HG03520 (cell line): ENCODE data around the gene MKI67.
A peak's percentile ranks its signal among the peaks of the same experiment; 100 is the strongest.

Source experiments
- ATAC-seq: cut with Tn5 transposase; IDR thresholded peaks from one replicate; pipeline ENCODE4 v1.9.1; 2021; ENCODE audit warnings: mild to moderate bottlenecking, moderate library complexity; ENCODE audit not compliant: unreplicated experiment

MKI67 gene

GRCh38 chr10:128068398-128069285 is 57.6 kb downstream of the MKI67 start:
- ATAC-seq, result no peak

- ATAC-seq, result no peak
Measured at GRCh38 chr10:128067691-128068397, 58.4 kb downstream of the MKI67 start.

- ATAC-seq, result no peak
Measured at GRCh38 chr10:128066870-128067382, 59.3 kb downstream of the MKI67 start.

DNA sequence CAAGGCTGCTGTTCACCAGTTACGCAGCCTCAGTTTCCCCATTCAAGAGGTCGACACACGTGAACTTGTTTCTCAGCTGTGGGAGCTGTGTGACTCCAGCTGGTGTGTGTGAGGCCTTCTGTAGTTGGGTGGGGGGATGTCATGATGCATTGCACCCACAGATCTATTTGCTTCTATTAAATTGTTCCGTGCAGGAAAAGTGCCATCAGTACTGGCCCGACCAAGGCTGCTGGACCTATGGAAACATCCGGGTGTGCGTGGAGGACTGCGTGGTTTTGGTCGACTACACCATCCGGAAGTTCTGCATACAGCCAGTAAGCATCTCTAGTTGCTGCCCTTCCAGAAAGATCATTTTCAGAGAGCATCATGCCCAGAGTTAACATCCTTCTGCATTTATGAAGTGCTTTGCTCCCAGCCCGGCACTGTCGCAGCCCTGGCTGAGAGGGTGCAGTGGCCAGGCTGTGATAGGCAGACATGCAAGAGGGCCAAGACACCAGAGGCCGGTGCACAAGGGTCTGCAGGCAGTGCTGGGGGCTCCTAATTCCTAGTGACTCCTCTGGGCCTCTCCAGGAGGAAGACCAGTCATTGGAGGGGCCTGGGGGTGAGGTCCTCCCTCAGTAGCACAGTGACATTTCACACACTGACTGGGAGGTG is 60.2 kb downstream of the MKI67 start:
- ATAC-seq, result no peak

DNA sequence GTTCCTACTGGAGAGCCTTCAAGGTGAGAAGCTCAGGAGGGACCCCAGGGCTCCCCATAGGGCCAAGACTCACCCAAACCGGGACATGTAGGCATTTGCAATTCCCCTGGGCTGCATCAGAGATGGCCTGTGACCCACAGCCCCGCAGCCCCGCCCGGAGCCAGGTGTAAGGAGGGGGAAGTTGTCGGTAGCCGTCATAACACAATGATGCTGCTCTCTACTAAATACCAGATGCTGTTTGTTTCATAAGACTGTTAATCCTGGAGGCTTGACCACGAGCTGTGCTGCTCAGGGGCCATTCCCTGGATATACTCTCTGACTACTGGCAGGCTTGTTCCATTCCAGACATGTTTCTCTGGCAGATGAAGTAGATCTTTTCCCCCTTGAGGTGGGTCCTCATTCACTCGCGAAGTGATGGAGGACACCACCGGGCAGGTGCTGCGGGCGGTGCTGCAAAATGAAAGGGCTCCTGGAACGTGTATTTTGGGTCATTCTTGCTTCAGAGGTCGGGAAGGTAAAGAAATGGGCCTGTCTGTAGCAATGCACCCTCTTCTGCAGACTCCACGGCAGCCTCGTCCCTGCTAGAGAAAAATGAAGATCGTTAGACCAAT is 61.1 kb downstream of the MKI67 start:
- peak; percentile 26 for ATAC-seq

DNA sequence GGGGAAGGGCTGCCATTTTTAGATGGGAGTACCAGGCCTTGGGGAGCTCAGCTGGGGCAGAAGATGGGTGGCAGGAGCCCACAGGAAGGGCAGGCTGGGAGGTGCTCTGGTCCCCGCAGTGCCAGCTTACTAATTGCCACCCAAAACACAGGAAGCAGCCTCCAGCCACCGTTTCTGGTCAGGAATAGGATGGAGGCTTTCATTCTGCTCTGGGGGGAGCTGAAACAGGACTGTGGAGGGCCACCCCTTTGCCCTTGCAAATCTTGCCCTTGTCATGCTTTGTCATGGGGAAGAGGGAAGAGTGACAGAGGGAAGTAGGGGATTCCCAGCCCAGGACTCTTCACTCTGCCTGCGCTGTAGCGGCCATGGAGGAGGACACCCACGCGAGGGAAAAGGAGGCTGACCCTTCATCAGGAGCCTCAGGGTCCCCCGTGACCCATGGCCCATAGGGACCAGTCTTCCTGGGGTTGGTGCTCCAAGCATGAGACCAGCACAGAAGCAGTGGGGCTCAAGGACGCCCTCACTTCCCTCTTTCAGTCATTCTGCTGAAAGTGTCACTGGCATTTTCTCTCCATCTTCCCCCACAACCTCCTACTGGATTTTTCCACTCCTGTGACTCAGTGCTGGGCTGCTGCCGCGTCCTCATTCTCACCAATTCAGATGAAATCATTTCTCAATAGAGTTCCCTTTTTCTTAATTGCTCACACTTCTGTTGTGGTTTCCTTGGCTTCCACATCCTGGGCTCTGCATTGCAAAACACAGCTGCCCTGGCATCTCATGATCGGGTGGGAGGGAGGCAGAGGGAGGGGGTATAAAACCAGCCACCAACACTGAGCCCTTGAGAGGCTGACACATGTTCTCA is 61.9 kb downstream of the MKI67 start:
- ATAC-seq, result peak; percentile 38

- peak; percentile 26 for ATAC-seq
Measured at GRCh38 chr10:128063736-128064107, 62.5 kb downstream of the MKI67 start.

- peak; percentile 41 for ATAC-seq
Measured at GRCh38 chr10:128062881-128063563, 63.2 kb downstream of the MKI67 start.

GRCh38 chr10:128062331-128062880 is 63.8 kb downstream of the MKI67 start:
- no peak for ATAC-seq

DNA sequence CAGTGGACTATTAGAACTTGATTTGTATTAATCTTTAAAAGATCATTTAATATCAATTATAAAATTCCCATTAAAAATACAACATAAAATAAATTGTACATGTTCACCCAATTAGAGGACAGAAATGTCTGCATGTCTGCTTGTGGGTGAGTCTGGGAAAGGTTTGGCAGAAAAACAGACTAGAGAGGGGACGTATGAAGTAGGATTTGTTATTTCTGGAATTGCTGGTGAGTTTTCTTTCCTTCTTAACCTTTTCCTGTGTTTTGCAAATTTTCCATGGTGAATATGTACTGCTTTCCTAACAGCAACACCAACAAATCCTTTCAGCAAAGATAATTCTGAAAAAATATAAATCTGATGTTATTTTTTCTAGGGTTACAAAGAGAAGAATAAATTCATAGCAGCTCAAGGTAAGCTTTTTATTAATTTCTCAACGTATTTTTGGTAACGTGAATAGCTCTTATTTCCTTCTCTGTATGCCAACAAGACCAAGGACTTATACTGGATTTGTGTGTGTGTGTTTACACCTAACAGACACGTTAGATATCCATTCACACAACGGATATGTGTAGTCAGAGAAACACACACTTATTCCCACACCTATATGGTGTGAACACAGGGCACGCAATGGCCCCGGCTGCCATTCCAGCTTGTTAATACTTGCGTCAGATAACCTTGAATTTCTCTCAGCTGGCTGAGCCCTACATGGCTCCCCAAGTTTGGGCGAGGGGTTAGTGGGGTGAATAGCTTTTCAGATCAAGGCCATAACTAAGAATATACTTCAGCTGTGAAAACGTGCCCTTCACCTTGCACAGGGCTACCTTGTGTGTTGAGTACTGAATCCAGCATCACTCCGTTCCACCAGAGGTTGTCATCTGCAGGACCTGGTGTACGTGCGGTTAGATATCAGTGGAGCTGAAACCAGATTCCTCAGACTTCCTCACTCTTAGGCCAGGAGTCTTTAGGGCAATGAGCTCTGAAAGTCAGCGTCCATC is 64.6 kb downstream of the MKI67 start:
- ATAC-seq, result no peak

GRCh38 chr10:128060341-128061250 is 65.6 kb downstream of the MKI67 start:
- no peak for ATAC-seq

DNA sequence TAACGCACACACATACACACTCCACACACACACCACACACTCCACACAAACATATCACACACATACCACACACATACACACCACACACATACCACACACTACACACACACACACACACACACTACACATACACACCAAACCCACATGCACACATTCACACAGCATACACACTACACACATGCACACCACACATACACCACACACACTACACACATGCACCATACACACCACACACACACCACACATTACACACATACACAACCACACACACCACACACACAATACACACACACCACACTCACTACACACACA is 66.3 kb downstream of the MKI67 start:
- ATAC-seq, result no peak

DNA sequence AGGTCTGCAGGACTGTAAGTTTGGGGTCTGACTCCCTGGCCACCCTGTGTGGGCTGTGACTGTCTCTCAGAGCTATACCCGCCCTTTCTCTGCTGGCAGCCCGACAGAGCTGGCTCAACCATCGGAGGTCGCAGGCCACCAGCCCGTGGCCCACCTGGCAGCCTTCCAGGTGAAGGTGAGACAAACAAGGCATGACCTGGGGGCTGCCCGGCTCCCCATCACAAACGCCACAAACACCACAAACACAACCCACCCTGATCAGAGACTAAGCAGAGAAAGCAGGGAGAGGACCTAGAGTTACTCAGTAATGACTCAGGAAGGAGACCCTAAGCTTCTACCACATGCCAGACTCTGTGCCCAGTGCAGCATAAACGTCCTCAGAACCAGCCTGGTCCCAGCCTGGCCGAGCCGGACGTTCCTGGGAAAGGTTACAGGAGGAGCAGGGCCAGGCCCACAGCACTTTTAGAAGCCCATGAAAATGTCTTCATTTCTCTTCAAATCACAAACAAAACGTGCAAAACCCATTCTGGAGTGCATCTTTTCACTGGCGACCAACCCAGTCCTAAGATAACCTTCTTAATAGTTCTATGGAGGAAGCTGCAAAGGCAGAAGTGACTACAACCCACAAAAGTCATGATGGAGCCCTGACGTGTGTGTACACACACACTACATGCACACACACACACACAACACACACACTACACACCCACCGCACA is 66.8 kb downstream of the MKI67 start:
- no peak for ATAC-seq

DNA sequence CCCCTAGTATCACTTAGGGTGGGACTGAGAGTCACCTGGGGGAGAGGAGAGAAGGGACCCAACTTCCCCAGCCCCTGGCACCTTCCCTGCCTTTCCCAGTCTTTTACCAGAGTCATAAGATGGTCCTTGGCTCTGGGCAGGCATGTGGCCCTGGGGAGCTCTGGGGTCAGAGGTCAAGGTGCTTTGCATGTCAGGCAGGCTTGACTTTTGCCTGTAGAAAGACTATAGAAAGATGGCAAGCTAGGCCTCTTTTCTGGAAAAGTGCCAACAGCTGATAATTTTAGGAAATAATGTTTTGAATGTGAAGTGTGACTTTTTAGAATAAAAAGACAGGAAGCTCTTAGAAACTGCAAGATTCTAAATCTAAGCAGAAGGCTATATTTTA is 67.5 kb downstream of the MKI67 start:
- ATAC-seq, result no peak

GRCh38 chr10:128058106-128058749 is 68.0 kb downstream of the MKI67 start:
- ATAC-seq, result no peak
